Measurements from ENCODE around the gene NTRK2. TPM values are rescaled to one million over a fixed set of nuclear protein-coding genes. Genes with fewer than 3 reads are reported as not detected.

The NTRK2 gene
- total RNA-seq, 1 experiment from 2014 or later: 0.06 TPM

DNA sequence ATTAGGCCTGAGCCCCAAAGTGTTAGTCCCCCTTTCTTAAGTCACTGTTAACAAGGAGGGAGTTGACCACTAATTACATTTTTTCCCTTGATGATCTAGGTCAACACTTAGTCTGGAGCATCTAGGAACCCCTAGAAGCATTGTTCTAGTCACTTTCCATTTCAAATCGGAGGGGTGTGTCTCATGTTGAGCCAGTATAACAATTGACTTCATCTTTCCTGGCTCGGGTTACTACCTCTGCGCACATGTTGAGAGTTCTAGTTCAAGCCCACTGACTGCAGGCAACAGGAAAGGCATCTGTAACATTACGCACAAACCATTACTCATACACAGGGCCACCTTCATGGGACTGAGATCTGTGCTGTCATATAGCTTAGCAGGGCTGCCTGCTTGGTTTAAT, 164.9 kb downstream of the NTRK2 start:
- TF ChIP-seq, protein P1, sequence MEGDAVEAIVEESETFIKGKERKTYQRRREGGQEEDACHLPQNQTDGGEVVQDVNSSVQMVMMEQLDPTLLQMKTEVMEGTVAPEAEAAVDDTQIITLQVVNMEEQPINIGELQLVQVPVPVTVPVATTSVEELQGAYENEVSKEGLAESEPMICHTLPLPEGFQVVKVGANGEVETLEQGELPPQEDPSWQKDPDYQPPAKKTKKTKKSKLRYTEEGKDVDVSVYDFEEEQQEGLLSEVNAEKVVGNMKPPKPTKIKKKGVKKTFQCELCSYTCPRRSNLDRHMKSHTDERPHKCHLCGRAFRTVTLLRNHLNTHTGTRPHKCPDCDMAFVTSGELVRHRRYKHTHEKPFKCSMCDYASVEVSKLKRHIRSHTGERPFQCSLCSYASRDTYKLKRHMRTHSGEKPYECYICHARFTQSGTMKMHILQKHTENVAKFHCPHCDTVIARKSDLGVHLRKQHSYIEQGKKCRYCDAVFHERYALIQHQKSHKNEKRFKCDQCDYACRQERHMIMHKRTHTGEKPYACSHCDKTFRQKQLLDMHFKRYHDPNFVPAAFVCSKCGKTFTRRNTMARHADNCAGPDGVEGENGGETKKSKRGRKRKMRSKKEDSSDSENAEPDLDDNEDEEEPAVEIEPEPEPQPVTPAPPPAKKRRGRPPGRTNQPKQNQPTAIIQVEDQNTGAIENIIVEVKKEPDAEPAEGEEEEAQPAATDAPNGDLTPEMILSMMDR (conservative IDR thresholded peaks at IDR 0.05; ENCODE audit: low read depth, low read length): no peak
- TF ChIP-seq EZH2 (IDR thresholded peaks at IDR 0.05; ENCODE audit: borderline replicate concordance, low read depth, low read length, poor library complexity, severe bottlenecking): no peak
- no peaks in the 10 kb centered on the region for H3K4me1 ChIP-seq (ENCODE audit: insufficient read depth, low read length, poor library complexity, severe bottlenecking)
- H3K4me3 ChIP-seq (ENCODE audit: low read depth, low read length, poor library complexity, severe bottlenecking): no peak overlapping the region
- H3K36me3 ChIP-seq (ENCODE audit: insufficient read depth, low read length, poor library complexity, severe bottlenecking): no peaks in the 10 kb centered on the region
- no peak overlapping the region for H3K27ac ChIP-seq (ENCODE audit: low read depth, low read length, poor library complexity, severe bottlenecking)
- no peak for DNase-seq (ENCODE audit: low spot score)
- BruUV-seq (replicated peaks): no TSS peak
- intact Hi-C loops (cut with micrococcal nuclease; ENCODE audit: unreplicated experiment): no loop called here
- ChIA-PET POLR2A (ENCODE audit: low non-redundant PET) (no interaction called here), CTCF (no interaction called here)
- no peaks in the 10 kb centered on the region for H3K27me3 ChIP-seq (replicated peaks; ENCODE audit: insufficient read depth, low read depth, low read length, poor library complexity)
- no peaks in the 10 kb centered on the region for H3K9me3 ChIP-seq (ENCODE audit: low read depth, low read length, poor library complexity, severe bottlenecking)

DNA sequence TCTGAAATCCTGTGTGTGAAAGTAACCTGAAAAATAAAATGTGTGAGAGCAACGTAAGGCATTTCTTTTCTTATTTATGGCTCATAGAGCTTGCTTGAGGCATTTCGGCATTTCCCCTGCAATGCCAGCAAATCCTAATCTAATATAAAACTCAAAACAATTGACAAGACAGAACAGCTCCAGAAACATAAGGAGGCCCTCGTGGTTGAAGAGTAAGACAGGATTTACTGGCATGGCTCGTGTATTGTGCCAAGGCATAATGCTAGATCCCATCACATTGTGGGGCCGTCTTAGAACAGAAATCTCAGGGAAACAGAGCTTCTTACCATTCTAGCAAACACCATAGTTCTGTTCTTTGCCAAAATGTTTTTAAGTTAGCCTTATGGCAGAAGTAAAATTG, 166.2 kb downstream of the NTRK2 start:
- TF ChIP-seq EZH2 (IDR thresholded peaks at IDR 0.05; ENCODE audit: borderline replicate concordance, low read depth, low read length, poor library complexity, severe bottlenecking): no peak
- TF ChIP-seq, protein P1 (conservative IDR thresholded peaks at IDR 0.05; ENCODE audit: low read depth, low read length): no peak

DNA sequence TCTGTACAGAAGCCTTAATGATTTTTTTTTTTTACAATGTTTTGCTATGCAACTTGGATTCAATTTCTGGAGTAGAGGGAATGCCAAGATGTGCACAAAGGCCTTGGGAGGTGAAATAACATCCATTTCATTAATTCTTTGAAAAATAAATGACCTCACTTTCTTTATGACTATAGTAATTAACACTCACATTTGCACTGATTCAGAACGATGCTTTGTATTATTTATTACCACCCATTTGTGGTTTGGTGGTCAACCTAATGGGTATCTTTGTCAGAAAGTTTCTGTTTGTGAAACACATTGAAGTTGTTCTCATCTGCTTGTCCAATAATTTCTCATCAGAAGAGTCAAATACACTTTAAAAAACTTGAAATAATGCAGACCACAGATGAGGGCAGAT, 169.3 kb downstream of the NTRK2 start:
- BruUV-seq (replicated peaks): no TSS peak
- POLR2A ChIA-PET (ENCODE audit: low non-redundant PET): no interaction called here
- H3K27me3 ChIP-seq (replicated peaks; ENCODE audit: insufficient read depth, low read depth, low read length, poor library complexity): no peaks in the 10 kb centered on the region
- H3K27ac ChIP-seq (ENCODE audit: low read depth, low read length, poor library complexity, severe bottlenecking): no peak overlapping the region
- no peaks in the 10 kb centered on the region for H3K4me1 ChIP-seq (ENCODE audit: insufficient read depth, low read length, poor library complexity, severe bottlenecking)
- no peak overlapping the region for H3K4me3 ChIP-seq (ENCODE audit: low read depth, low read length, poor library complexity, severe bottlenecking)
- CTCF ChIA-PET: no interaction called here
- intact Hi-C loops (cut with micrococcal nuclease; ENCODE audit: unreplicated experiment): no loop called here
- no peaks in the 10 kb centered on the region for H3K36me3 ChIP-seq (ENCODE audit: insufficient read depth, low read length, poor library complexity, severe bottlenecking)
- no peak for TF ChIP-seq EZH2 (IDR thresholded peaks at IDR 0.05; ENCODE audit: borderline replicate concordance, low read depth, low read length, poor library complexity, severe bottlenecking)
- TF ChIP-seq, protein P1 (conservative IDR thresholded peaks at IDR 0.05; ENCODE audit: low read depth, low read length): no peak
- no peaks in the 10 kb centered on the region for H3K9me3 ChIP-seq (ENCODE audit: low read depth, low read length, poor library complexity, severe bottlenecking)
- DNase-seq (ENCODE audit: low spot score): no peak

More for the DNA sequence above, 166.2 kb downstream of the NTRK2 start:
- Histone ChIP-seq H3K27me3 (replicated peaks; ENCODE audit: insufficient read depth, low read depth, low read length, poor library complexity) (no peaks in the 10 kb centered on the region), H3K27ac (ENCODE audit: low read depth, low read length, poor library complexity, severe bottlenecking) (no peak overlapping the region), H3K4me3 (ENCODE audit: low read depth, low read length, poor library complexity, severe bottlenecking) (no peak overlapping the region), H3K4me1 (ENCODE audit: insufficient read depth, low read length, poor library complexity, severe bottlenecking) (no peaks in the 10 kb centered on the region), H3K36me3 (ENCODE audit: insufficient read depth, low read length, poor library complexity, severe bottlenecking) (no peaks in the 10 kb centered on the region), H3K9me3 (ENCODE audit: low read depth, low read length, poor library complexity, severe bottlenecking) (no peaks in the 10 kb centered on the region)
- ChIA-PET POLR2A (ENCODE audit: low non-redundant PET) (no interaction called here), CTCF (no interaction called here)
- intact Hi-C loops (cut with micrococcal nuclease; ENCODE audit: unreplicated experiment): no loop called here
- DNase-seq (ENCODE audit: low spot score): no peak
- no TSS peak for BruUV-seq (replicated peaks)

Measured in A673 (cell line).